ENCODE data around the gene ARL14.

Gene ARL14

GRCh38 chr3:160691151-160691550 lies 14.2 kb downstream of the ARL14 start:
- DNase-seq (ENCODE audit: low spot score), result no peak
- no peak for TF ChIP-seq CTCF (IDR thresholded peaks at IDR 0.05)
- H3K4me3 ChIP-seq, result no peak overlapping the region
- no peak overlapping the region for H3K27ac ChIP-seq

- Histone ChIP-seq H3K4me3 (no peak overlapping the region), H3K27ac (no peak overlapping the region)
- no peak for TF ChIP-seq CTCF (IDR thresholded peaks at IDR 0.05)
- DNase-seq (ENCODE audit: low spot score), result no peak
These were observed 15.0 kb downstream of the ARL14 start for GRCh38 chr3:160691962-160692361.

- no peak overlapping the region for H3K4me3 ChIP-seq
- TF ChIP-seq CTCF (IDR thresholded peaks at IDR 0.05), result no peak
These were observed 16.2 kb downstream of the ARL14 start for GRCh38 chr3:160693191-160693590.

GRCh38 chr3:160694345-160694744 lies 17.4 kb downstream of the ARL14 start:
- no peak overlapping the region for H3K4me3 ChIP-seq
- no peak for DNase-seq (ENCODE audit: low spot score)
- H3K27ac ChIP-seq, result no peak overlapping the region
- TF ChIP-seq CTCF (IDR thresholded peaks at IDR 0.05), result no peak

More at GRCh38 chr3:160693191-160693590, 16.2 kb downstream of the ARL14 start:
- DNase-seq (ENCODE audit: low spot score), result no peak
- H3K27ac ChIP-seq, result no peak overlapping the region

GRCh38 chr3:160695003-160695402 lies 18.0 kb downstream of the ARL14 start:
- no peak overlapping the region for H3K27ac ChIP-seq
- no peak for TF ChIP-seq CTCF (IDR thresholded peaks at IDR 0.05)
- no peak overlapping the region for H3K4me3 ChIP-seq
- DNase-seq (ENCODE audit: low spot score), result no peak

- no peak for TF ChIP-seq CTCF (IDR thresholded peaks at IDR 0.05)
- DNase-seq (ENCODE audit: low spot score), result no peak
- no peak overlapping the region for H3K4me3 ChIP-seq
- no peak overlapping the region for H3K27ac ChIP-seq
These were observed 19.0 kb downstream of the ARL14 start for GRCh38 chr3:160695915-160696327.

GRCh38 chr3:160697637-160698380 lies 20.8 kb downstream of the ARL14 start:
- Histone ChIP-seq H3K27ac (peak overlapping the region; percentile 29 to 36), H3K4me3 (no peak overlapping the region)
- TF ChIP-seq CTCF (IDR thresholded peaks at IDR 0.05), result no peak
- no peak for DNase-seq (ENCODE audit: low spot score)
